GM12878 (cell line): ENCODE results near the gene TMSB4X. TPM values are rescaled to one million over a fixed set of nuclear protein-coding genes. Genes with fewer than 3 reads are reported as not detected.
A peak's percentile ranks its signal among the peaks of the same experiment; 100 is the strongest.

Experiments used
- ATAC-seq: fragments of 200-7000 bp; cut with Tn5 transposase; 3 replicates; pipeline ENCODE4 v1.9.1; 2020; ENCODE audit warnings: mild to moderate bottlenecking, moderate library complexity
- BruUV-seq: library from RNA; stranded (reverse); fragments of 400-500 nt; replicated peaks from 2 replicates; lab custom pipeline; 2021; lab: Mats Ljungman, UMichigan
- CTCF ChIA-PET: fragments of 300-600 bp; sonication (Branson Sonifier 250); formaldehyde crosslinking; extraction: SDS; loops from one replicate; lab custom pipeline; 2021; ENCODE audit warnings: inconsistent platforms; lab: Yijun Ruan, JAX
- POLR2A ChIA-PET: fragments of 350-600 bp; formaldehyde crosslinking; extraction: SDS; loops from one replicate; lab custom pipeline; 2021; ENCODE audit warnings: inconsistent platforms; lab: Charles Lee
- RAD21 ChIA-PET: fragments of 300-600 bp; sonication (Branson Sonifier 250); formaldehyde crosslinking; loops from one replicate; lab custom pipeline; 2023; ENCODE audit warnings: antibody characterized with exemption; ENCODE audit not compliant: unreplicated experiment; lab: Charles Lee
- SMC1A ChIA-PET: fragments of 300-600 bp; sonication (Branson Sonifier 250); formaldehyde crosslinking; loops from one replicate; lab custom pipeline; 2023; ENCODE audit not compliant: unreplicated experiment, uncharacterized antibody; lab: Charles Lee
- DNase-seq: peaks from one replicate; pipeline ENCODE4 v3.0.0-alpha.2; 2011; ENCODE audit warnings: low read depth, low spot score
- FAIRE-seq: peaks from 3 replicates; lab custom pipeline; 2011; peaks lifted over from hg19 to GRCh38; lab: Jason Lieb, UNC
- H2AFZ ChIP-seq: 2 replicates; pipeline ENCODE4 v1.6.0; 2011; ENCODE audit warnings: low read depth, low read length, control low read depth; ENCODE audit not compliant: control insufficient read depth
- H3K27ac ChIP-seq: 2 replicates; pipeline ENCODE4 v1.5.1; 2011; ENCODE audit warnings: control low read depth; ENCODE audit not compliant: control insufficient read depth, insufficient read depth
- H3K27me3 ChIP-seq, 2 experiments: replicated peaks in 1 of 2; 2 replicates each; pipeline versions ENCODE4 v1.6.0 to v1.6.1; 2011; ENCODE audit warnings: low read length in 1 of 2; ENCODE audit not compliant: control insufficient read depth in 2 of 2, insufficient read depth in 2 of 2
- H3K36me3 ChIP-seq, 2 experiments: 2 replicates each; pipeline ENCODE4 v1.5.1; 2011; ENCODE audit warnings: low read length in 1 of 2; ENCODE audit not compliant: control insufficient read depth in 2 of 2, insufficient read depth in 2 of 2
- H3K4me1 ChIP-seq: 2 replicates; pipeline ENCODE4 v1.6.1; 2011; ENCODE audit warnings: mild to moderate bottlenecking, low read length, moderate library complexity, mixed read lengths; ENCODE audit not compliant: control insufficient read depth, insufficient read depth
- H3K4me2 ChIP-seq: 2 replicates; pipeline ENCODE4 v1.6.0; 2011; ENCODE audit warnings: control low read depth; ENCODE audit not compliant: control insufficient read depth, insufficient read depth
- H3K4me3 ChIP-seq: fragments of 200-600 bp; sonication (generic); 2 replicates; pipeline ENCODE4 v1.5.1; 2016
- H3K79me2 ChIP-seq: 2 replicates; pipeline ENCODE4 v1.6.0; 2011; ENCODE audit warnings: low read length; ENCODE audit not compliant: control insufficient read depth, insufficient read depth
- H3K9ac ChIP-seq: 2 replicates; pipeline ENCODE4 v1.8.0; 2011; ENCODE audit warnings: low read length, control low read depth, mixed read lengths; ENCODE audit not compliant: control insufficient read depth, insufficient read depth
- H3K9me3 ChIP-seq: replicated peaks from 3 replicates; pipeline ENCODE4 v1.5.1; 2011; ENCODE audit warnings: mild to moderate bottlenecking, low read length; ENCODE audit not compliant: control insufficient read depth, insufficient read depth
- H4K20me1 ChIP-seq: 2 replicates; pipeline ENCODE4 v1.6.0; 2011; ENCODE audit not compliant: control insufficient read depth, insufficient read depth
- CREM ChIP-seq: IDR thresholded peaks from 2 replicates; pipeline ENCODE4 v1.6.1; 2014; ENCODE audit warnings: antibody characterized with exemption, low read depth
- HDGF ChIP-seq: fragments of 450-650 bp; IDR thresholded peaks from 2 replicates; pipeline ENCODE4 v1.6.1; 2016; ENCODE audit warnings: antibody characterized with exemption
- IRF4 ChIP-seq: IDR thresholded peaks from 2 replicates; pipeline ENCODE4 v1.6.1; 2011; ENCODE audit warnings: low read depth, low read length
- KAT2A ChIP-seq: conservative IDR thresholded peaks from 2 replicates; pipeline ENCODE4 v1.6.1; 2011; ENCODE audit warnings: low read depth, low read length; ENCODE audit not compliant: control insufficient read depth
- MTA3 ChIP-seq: IDR thresholded peaks from 2 replicates; pipeline ENCODE4 v1.6.1; 2012; ENCODE audit warnings: low read length, inconsistent platforms, borderline replicate concordance
- MXI1 ChIP-seq: fragments of 150-350 bp; IDR thresholded peaks from 2 replicates; pipeline ENCODE4 v1.6.1; 2011; ENCODE audit warnings: low read depth, mild to moderate bottlenecking, inconsistent platforms, low read length, improper control_type of control experiment
- SRF ChIP-seq, 2 experiments: IDR thresholded peaks; 2 replicates each; pipeline ENCODE4 v1.6.1; 2011; ENCODE audit warnings: low read depth in 2 of 2, low read length in 2 of 2, mild to moderate bottlenecking in 1 of 2, moderate library complexity in 1 of 2
- ZNF592 ChIP-seq: fragments of 450-650 bp; IDR thresholded peaks from 2 replicates; pipeline ENCODE4 v1.6.1; 2017; ENCODE audit warnings: mild to moderate bottlenecking, moderate library complexity
- WGBS: methylation state at CpG from one replicate; pipeline ENCODE4 v1.1.6; 2016; ENCODE audit warnings: low lambda C conversion rate; ENCODE audit not compliant: insufficient replicate concordance, insufficient coverage; ENCODE audit errors: missing lambda C conversion rate; 5-methylcytosine and 5-hydroxymethylcytosine counted together
- in situ Hi-C: fragments of 300-500 bp; cut with MboI; formaldehyde crosslinking; loops from 9 replicates; pipeline ENCODE4 v1.14.3; 2018; ENCODE audit warnings: mixed read lengths
- intact Hi-C: fragments of 100-400 bp; cut with micrococcal nuclease; formaldehyde crosslinking; loops from one replicate; pipeline ENCODE4 v1.14.2; 2022; ENCODE audit not compliant: unreplicated experiment
- polyA plus RNA-seq, 11 experiments: library from polyadenylated mRNA; depleted of rRNA in 4 of 11; unstranded in 6 of 11; stranded (reverse) in 5 of 11; fragments of >200 nt; fragmentation: Nextera tagmentation in 4 of 11; fragmentation: Illumina TruSeq in 1 of 11; extraction: Ambion mirVana in 4 of 11; extraction: Trizol in 1 of 11; gene quantifications; 1 replicate in 1 of 11; 2 replicates in 10 of 11; pipeline versions ENCODE4 v1.2.1 to v1.2.3, GENCODE V29; 2011 to 2016; ENCODE audit warnings: inconsistent platforms in 2 of 11, missing spikeins in 2 of 11, low read depth in 1 of 11
- total RNA-seq, 4 experiments: library from RNA; depleted of rRNA in 3 of 4; stranded (reverse); fragments of >200 nt in 3 of 4; fragmentation: Illumina TruSeq in 1 of 4; extraction: Trizol in 1 of 4; gene quantifications; 2 replicates each; pipeline versions ENCODE4 v1.2.1 to v1.2.3, GENCODE V29; 2013 to 2021
- TF ChIP-seq, protein P1 (sequence below), 3 experiments: IDR thresholded peaks in 2 of 3; conservative IDR thresholded peaks in 1 of 3; 2 replicates each; pipeline ENCODE4 v1.5.1; 2011; ENCODE audit warnings: low read depth in 3 of 3, low read length in 3 of 3, mild to moderate bottlenecking in 3 of 3, control low read depth in 2 of 3, moderate library complexity in 2 of 3, inconsistent platforms in 1 of 3, mixed read lengths in 1 of 3; ENCODE audit not compliant: control insufficient read depth in 2 of 3, insufficient read depth in 1 of 3; ENCODE audit errors: extremely low read depth in 1 of 3
- TF ChIP-seq, protein P2 (sequence below): fragments of 450-650 bp; formaldehyde crosslinking; IDR thresholded peaks from 2 replicates; pipeline ENCODE4 v1.5.0; 2022; ENCODE audit warnings: mild to moderate bottlenecking, missing genetic modification characterization
- TF ChIP-seq, protein P3 (sequence below): IDR thresholded peaks from 2 replicates; pipeline ENCODE4 v1.6.1; 2011; ENCODE audit warnings: borderline replicate concordance, low read depth, mild to moderate bottlenecking, moderate library complexity, mixed read lengths, low read length; ENCODE audit not compliant: insufficient read depth; ENCODE audit errors: extremely low read length

TMSB4X gene
- total and polyA plus RNA-seq, 10 of the 15 experiments (the other 5 are each of a cell fraction or from before 2014, with no cell fraction given) = 13,924 to 37,234 (median 23,705) TPM

DNA sequence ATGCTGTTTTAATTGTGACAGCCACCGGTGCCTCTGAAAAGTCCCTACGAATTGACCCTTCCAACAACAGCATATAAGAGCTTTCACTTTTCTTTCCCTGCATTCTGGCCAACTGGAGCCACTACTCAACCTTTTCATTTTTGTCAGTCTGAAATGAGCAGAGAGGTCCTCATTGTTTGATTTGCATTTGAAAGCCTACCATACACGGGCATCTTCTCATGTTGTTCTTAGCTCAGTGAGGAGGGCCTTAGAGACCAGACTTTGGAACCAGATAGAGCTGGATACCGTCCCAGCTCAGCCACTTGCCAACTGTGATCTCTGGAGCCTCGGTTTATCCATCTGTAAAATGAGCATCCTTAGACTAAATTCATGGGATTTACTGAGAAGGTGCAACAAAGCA, 16.9 kb upstream of the TMSB4X start:
- H3K27ac ChIP-seq = peak overlapping the region; percentile 99
- intact Hi-C loops = loop anchor here (10.0 kb wide), 1 partner anchor 737 kb away; no protein-coding TSS in a partner anchor
- ChIA-PET CTCF (interaction anchor here (1.1 to 6.4 kb wide), 14 partner anchors 11 to 530 kb away, joined by 3 to 37 read pairs (median 6); no protein-coding TSS in a partner anchor), RAD21 (interaction anchor here (0.8 to 15.5 kb wide), 18 partner anchors 9 to 530 kb away, joined by 3 to 549 read pairs (median 16); partner anchors contain the start of genes PRPS2 and TMSB4X), POLR2A (interaction anchor here (0.5 to 7.7 kb wide), 14 partner anchors 9 to 470 kb away, joined by 3 to 138 read pairs (median 8); partner anchors contain the start of gene TMSB4X), SMC1A (interaction anchor here (0.9 to 18.8 kb wide), 10 partner anchors 9 to 530 kb away, joined by 3 to 632 read pairs (median 25); partner anchors contain the start of gene TMSB4X)
- H3K9ac ChIP-seq = peak overlapping the region; percentile 63
- no peaks in the 10 kb centered on the region for H3K9me3 ChIP-seq
- no peak for FAIRE-seq
- H2AFZ ChIP-seq = no peak overlapping the region; the same call in 1 of the 2 replicates
- 37% methylated on average over 5 of the region's 5 CpGs for WGBS
- H4K20me1 ChIP-seq = no peaks in the 10 kb centered on the region
- no TSS peak for BruUV-seq
- peaks cover 17% of the 10 kb centered on the region for H3K79me2 ChIP-seq
- no peaks in the 10 kb centered on the region for H3K27me3 ChIP-seq
- ATAC-seq = peak; percentile 35
- in situ Hi-C loops = loop anchor here (10.0 to 25.0 kb wide), 2 partner anchors 704 to 1067 kb away; partner anchors contain the start of genes GEMIN8 and TCEANC
- peak; percentile 51 for DNase-seq
- H3K4me1 ChIP-seq = peaks cover 53% of the 10 kb centered on the region
- no peaks in the 10 kb centered on the region for H3K36me3 ChIP-seq
- H3K4me2 ChIP-seq = peak overlapping the region; percentile 87
- H3K4me3 ChIP-seq = peak overlapping the region; percentile 56; the same call in 1 of the 2 replicates
- TF ChIP-seq ZNF592 (no peak), KAT2A (no peak), SRF (IDR thresholded peaks at IDR 0.05; ENCODE audit: low read depth in 2 of 2, low read length in 2 of 2) (peak in 1 of 2 experiments; percentile 68; a peak in 1 of 4 replicates), IRF4 (no peak), HDGF (no peak), MXI1 (no peak), MTA3 (no peak), CREM (no peak)
- TF ChIP-seq, protein P1, sequence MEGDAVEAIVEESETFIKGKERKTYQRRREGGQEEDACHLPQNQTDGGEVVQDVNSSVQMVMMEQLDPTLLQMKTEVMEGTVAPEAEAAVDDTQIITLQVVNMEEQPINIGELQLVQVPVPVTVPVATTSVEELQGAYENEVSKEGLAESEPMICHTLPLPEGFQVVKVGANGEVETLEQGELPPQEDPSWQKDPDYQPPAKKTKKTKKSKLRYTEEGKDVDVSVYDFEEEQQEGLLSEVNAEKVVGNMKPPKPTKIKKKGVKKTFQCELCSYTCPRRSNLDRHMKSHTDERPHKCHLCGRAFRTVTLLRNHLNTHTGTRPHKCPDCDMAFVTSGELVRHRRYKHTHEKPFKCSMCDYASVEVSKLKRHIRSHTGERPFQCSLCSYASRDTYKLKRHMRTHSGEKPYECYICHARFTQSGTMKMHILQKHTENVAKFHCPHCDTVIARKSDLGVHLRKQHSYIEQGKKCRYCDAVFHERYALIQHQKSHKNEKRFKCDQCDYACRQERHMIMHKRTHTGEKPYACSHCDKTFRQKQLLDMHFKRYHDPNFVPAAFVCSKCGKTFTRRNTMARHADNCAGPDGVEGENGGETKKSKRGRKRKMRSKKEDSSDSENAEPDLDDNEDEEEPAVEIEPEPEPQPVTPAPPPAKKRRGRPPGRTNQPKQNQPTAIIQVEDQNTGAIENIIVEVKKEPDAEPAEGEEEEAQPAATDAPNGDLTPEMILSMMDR (IDR thresholded peaks at IDR 0.05 in 2 of 3, conservative IDR thresholded peaks at IDR 0.05 in 1 of 3; ENCODE audit: control insufficient read depth in 2 of 3, extremely low read depth in 1 of 3, insufficient read depth in 1 of 3, low read depth in 3 of 3, low read length in 3 of 3) = no peak
- TF ChIP-seq, protein P2, sequence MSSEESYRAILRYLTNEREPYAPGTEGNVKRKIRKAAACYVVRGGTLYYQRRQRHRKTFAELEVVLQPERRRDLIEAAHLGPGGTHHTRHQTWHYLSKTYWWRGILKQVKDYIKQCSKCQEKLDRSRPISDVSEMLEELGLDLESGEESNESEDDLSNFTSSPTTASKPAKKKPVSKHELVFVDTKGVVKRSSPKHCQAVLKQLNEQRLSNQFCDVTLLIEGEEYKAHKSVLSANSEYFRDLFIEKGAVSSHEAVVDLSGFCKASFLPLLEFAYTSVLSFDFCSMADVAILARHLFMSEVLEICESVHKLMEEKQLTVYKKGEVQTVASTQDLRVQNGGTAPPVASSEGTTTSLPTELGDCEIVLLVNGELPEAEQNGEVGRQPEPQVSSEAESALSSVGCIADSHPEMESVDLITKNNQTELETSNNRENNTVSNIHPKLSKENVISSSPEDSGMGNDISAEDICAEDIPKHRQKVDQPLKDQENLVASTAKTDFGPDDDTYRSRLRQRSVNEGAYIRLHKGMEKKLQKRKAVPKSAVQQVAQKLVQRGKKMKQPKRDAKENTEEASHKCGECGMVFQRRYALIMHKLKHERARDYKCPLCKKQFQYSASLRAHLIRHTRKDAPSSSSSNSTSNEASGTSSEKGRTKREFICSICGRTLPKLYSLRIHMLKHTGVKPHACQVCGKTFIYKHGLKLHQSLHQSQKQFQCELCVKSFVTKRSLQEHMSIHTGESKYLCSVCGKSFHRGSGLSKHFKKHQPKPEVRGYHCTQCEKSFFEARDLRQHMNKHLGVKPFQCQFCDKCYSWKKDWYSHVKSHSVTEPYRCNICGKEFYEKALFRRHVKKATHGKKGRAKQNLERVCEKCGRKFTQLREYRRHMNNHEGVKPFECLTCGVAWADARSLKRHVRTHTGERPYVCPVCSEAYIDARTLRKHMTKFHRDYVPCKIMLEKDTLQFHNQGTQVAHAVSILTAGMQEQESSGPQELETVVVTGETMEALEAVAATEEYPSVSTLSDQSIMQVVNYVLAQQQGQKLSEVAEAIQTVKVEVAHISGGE (CRISPR knock-in tag) = no peak
- TF ChIP-seq, protein P3, sequence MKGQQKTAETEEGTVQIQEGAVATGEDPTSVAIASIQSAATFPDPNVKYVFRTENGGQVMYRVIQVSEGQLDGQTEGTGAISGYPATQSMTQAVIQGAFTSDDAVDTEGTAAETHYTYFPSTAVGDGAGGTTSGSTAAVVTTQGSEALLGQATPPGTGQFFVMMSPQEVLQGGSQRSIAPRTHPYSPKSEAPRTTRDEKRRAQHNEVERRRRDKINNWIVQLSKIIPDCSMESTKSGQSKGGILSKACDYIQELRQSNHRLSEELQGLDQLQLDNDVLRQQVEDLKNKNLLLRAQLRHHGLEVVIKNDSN = no peak
